Activated naive CD4-positive, alpha-beta T cell treated with anti-CD3 and anti-CD28 coated beads, Interleukin-2, amount 50 U/mL, for 24 hours (primary cell): Measurements from ENCODE around the gene GCNT2.
"Not testable (repeated sequence)": the region's sequence is repeated elsewhere in the genome, so short reads cannot be mapped to it uniquely, and the experiment has no call there.

ENCODE experiments used
- H3K27ac Mint-ChIP-seq: one replicate; pipeline ENCODE4 v1.8.0; 2021; ENCODE audit warnings: mild to moderate bottlenecking, mixed read lengths
- H3K27me3 Mint-ChIP-seq: one replicate; pipeline ENCODE4 v1.8.0; 2021; ENCODE audit warnings: mixed read lengths
- H3K36me3 Mint-ChIP-seq: one replicate; pipeline ENCODE4 v1.8.0; 2021; ENCODE audit warnings: mixed read lengths
- H3K4me1 Mint-ChIP-seq: one replicate; pipeline ENCODE4 v1.8.0; 2021; ENCODE audit warnings: mixed read lengths
- H3K4me3 Mint-ChIP-seq: one replicate; pipeline ENCODE4 v1.8.0; 2021; ENCODE audit warnings: mild to moderate bottlenecking, mixed read lengths
- H3K9me3 Mint-ChIP-seq: one replicate; pipeline ENCODE4 v1.8.0; 2021; ENCODE audit warnings: mixed read lengths

The GCNT2 gene

GRCh38 chr6:10529828-10530374 lies 8.8 kb downstream of the GCNT2 start:
- H3K27me3 Mint-ChIP-seq, H3K9me3 Mint-ChIP-seq, H3K36me3 Mint-ChIP-seq: not testable (repeated sequence)
- peaks cover 56% of the 10 kb centered on the region for H3K4me1 Mint-ChIP-seq
- H3K27ac Mint-ChIP-seq, result peak overlapping the region; percentile 84
- H3K4me3 Mint-ChIP-seq, result peak overlapping the region; percentile 95

GRCh38 chr6:10531503-10531902 lies 10.4 kb downstream of the GCNT2 start:
- Mint-ChIP-seq H3K27me3 (no peaks in the 10 kb centered on the region), H3K4me1 (peaks cover 66% of the 10 kb centered on the region), H3K4me3 (peak overlapping the region; percentile 63), H3K36me3 (peaks cover 5% of the 10 kb centered on the region), H3K9me3 (no peaks in the 10 kb centered on the region), H3K27ac (peak overlapping the region; percentile 32)

- Mint-ChIP-seq H3K36me3 (peaks cover 5% of the 10 kb centered on the region), H3K27ac (no peak overlapping the region), H3K4me3 (peak overlapping the region; percentile 63), H3K9me3 (no peaks in the 10 kb centered on the region), H3K4me1 (peaks cover 66% of the 10 kb centered on the region), H3K27me3 (no peaks in the 10 kb centered on the region)
Observed at GRCh38 chr6:10531942-10532341, 10.8 kb downstream of the GCNT2 start.

- no peaks in the 10 kb centered on the region for H3K27me3 Mint-ChIP-seq
- peaks cover 65% of the 10 kb centered on the region for H3K4me1 Mint-ChIP-seq
- peak overlapping the region; percentile 40 for H3K4me3 Mint-ChIP-seq
- peaks cover 6% of the 10 kb centered on the region for H3K36me3 Mint-ChIP-seq
- H3K9me3 Mint-ChIP-seq, result no peaks in the 10 kb centered on the region
- H3K27ac Mint-ChIP-seq, result peak overlapping the region; percentile 51
Observed at GRCh38 chr6:10532392-10532791, 11.2 kb downstream of the GCNT2 start.

GRCh38 chr6:10534419-10534762 lies 13.2 kb downstream of the GCNT2 start:
- Mint-ChIP-seq H3K4me3 (no peak overlapping the region), H3K4me1 (peaks cover 46% of the 10 kb centered on the region), H3K27me3 (no peaks in the 10 kb centered on the region), H3K27ac (no peak overlapping the region), H3K9me3 (no peaks in the 10 kb centered on the region), H3K36me3 (peaks cover 6% of the 10 kb centered on the region)

GRCh38 chr6:10535193-10535592 lies 14.0 kb downstream of the GCNT2 start:
- no peak overlapping the region for H3K4me3 Mint-ChIP-seq
- peaks cover 9% of the 10 kb centered on the region for H3K36me3 Mint-ChIP-seq
- peaks cover 40% of the 10 kb centered on the region for H3K4me1 Mint-ChIP-seq
- H3K27ac Mint-ChIP-seq, result no peak overlapping the region
- H3K27me3 Mint-ChIP-seq, result no peaks in the 10 kb centered on the region
- no peaks in the 10 kb centered on the region for H3K9me3 Mint-ChIP-seq

GRCh38 chr6:10537726-10538125 lies 16.6 kb downstream of the GCNT2 start:
- no peaks in the 10 kb centered on the region for H3K9me3 Mint-ChIP-seq
- peaks cover 17% of the 10 kb centered on the region for H3K4me1 Mint-ChIP-seq
- no peak overlapping the region for H3K4me3 Mint-ChIP-seq
- peaks cover 4% of the 10 kb centered on the region for H3K36me3 Mint-ChIP-seq
- H3K27me3 Mint-ChIP-seq, result no peaks in the 10 kb centered on the region
- H3K27ac Mint-ChIP-seq, result no peak overlapping the region

- peaks cover 9% of the 10 kb centered on the region for H3K4me1 Mint-ChIP-seq
- no peaks in the 10 kb centered on the region for H3K9me3 Mint-ChIP-seq
- no peaks in the 10 kb centered on the region for H3K27me3 Mint-ChIP-seq
- H3K36me3 Mint-ChIP-seq, result peaks cover 4% of the 10 kb centered on the region
- no peak overlapping the region for H3K27ac Mint-ChIP-seq
- no peak overlapping the region for H3K4me3 Mint-ChIP-seq
Observed at GRCh38 chr6:10540073-10540746, 19.1 kb downstream of the GCNT2 start.

GRCh38 chr6:10541591-10541990 lies 20.4 kb downstream of the GCNT2 start:
- Mint-ChIP-seq H3K36me3 (peaks cover 4% of the 10 kb centered on the region), H3K27ac (no peak overlapping the region), H3K27me3 (no peaks in the 10 kb centered on the region), H3K4me1 (no peaks in the 10 kb centered on the region), H3K4me3 (no peak overlapping the region), H3K9me3 (no peaks in the 10 kb centered on the region)

GRCh38 chr6:10542213-10542612 lies 21.1 kb downstream of the GCNT2 start:
- H3K4me1 Mint-ChIP-seq, result no peaks in the 10 kb centered on the region
- no peaks in the 10 kb centered on the region for H3K27me3 Mint-ChIP-seq
- H3K27ac Mint-ChIP-seq, result no peak overlapping the region
- no peaks in the 10 kb centered on the region for H3K9me3 Mint-ChIP-seq
- peaks cover 6% of the 10 kb centered on the region for H3K36me3 Mint-ChIP-seq
- no peak overlapping the region for H3K4me3 Mint-ChIP-seq

GRCh38 chr6:10543488-10543887 lies 22.3 kb downstream of the GCNT2 start:
- Mint-ChIP-seq H3K27me3 (no peaks in the 10 kb centered on the region), H3K36me3 (peaks cover 5% of the 10 kb centered on the region), H3K27ac (no peak overlapping the region), H3K9me3 (no peaks in the 10 kb centered on the region), H3K4me1 (no peaks in the 10 kb centered on the region), H3K4me3 (no peak overlapping the region)

GRCh38 chr6:10545482-10545881 lies 24.3 kb downstream of the GCNT2 start:
- Mint-ChIP-seq H3K4me3 (no peak overlapping the region), H3K36me3 (peaks cover 4% of the 10 kb centered on the region), H3K9me3 (no peaks in the 10 kb centered on the region), H3K4me1 (no peaks in the 10 kb centered on the region), H3K27ac (no peak overlapping the region), H3K27me3 (no peaks in the 10 kb centered on the region)

- Mint-ChIP-seq H3K4me1 (no peaks in the 10 kb centered on the region), H3K4me3 (no peak overlapping the region), H3K9me3 (no peaks in the 10 kb centered on the region), H3K27me3 (no peaks in the 10 kb centered on the region), H3K27ac (no peak overlapping the region), H3K36me3 (peaks cover 5% of the 10 kb centered on the region)
Observed at GRCh38 chr6:10547809-10548208, 26.7 kb downstream of the GCNT2 start.

- peaks cover 10% of the 10 kb centered on the region for H3K36me3 Mint-ChIP-seq
- H3K9me3 Mint-ChIP-seq, result no peaks in the 10 kb centered on the region
- H3K27me3 Mint-ChIP-seq, result no peaks in the 10 kb centered on the region
- no peaks in the 10 kb centered on the region for H3K4me1 Mint-ChIP-seq
- no peak overlapping the region for H3K4me3 Mint-ChIP-seq
- no peak overlapping the region for H3K27ac Mint-ChIP-seq
Observed at GRCh38 chr6:10550764-10551163, 29.6 kb downstream of the GCNT2 start.

- Mint-ChIP-seq H3K36me3 (peaks cover 13% of the 10 kb centered on the region), H3K27ac (no peak overlapping the region), H3K27me3 (no peaks in the 10 kb centered on the region), H3K4me3 (no peak overlapping the region), H3K9me3 (no peaks in the 10 kb centered on the region), H3K4me1 (no peaks in the 10 kb centered on the region)
Observed at GRCh38 chr6:10552270-10552810, 31.2 kb downstream of the GCNT2 start.

GRCh38 chr6:10553871-10554270 lies 32.7 kb downstream of the GCNT2 start:
- H3K4me1 Mint-ChIP-seq, result no peaks in the 10 kb centered on the region
- H3K36me3 Mint-ChIP-seq, result peaks cover 19% of the 10 kb centered on the region
- no peaks in the 10 kb centered on the region for H3K27me3 Mint-ChIP-seq
- H3K9me3 Mint-ChIP-seq, result no peaks in the 10 kb centered on the region
- H3K27ac Mint-ChIP-seq, result no peak overlapping the region
- H3K4me3 Mint-ChIP-seq, result no peak overlapping the region

- Mint-ChIP-seq H3K27me3 (no peaks in the 10 kb centered on the region), H3K4me1 (no peaks in the 10 kb centered on the region), H3K27ac (no peak overlapping the region), H3K4me3 (no peak overlapping the region), H3K36me3 (peaks cover 19% of the 10 kb centered on the region), H3K9me3 (no peaks in the 10 kb centered on the region)
Observed at GRCh38 chr6:10554826-10555225, 33.7 kb downstream of the GCNT2 start.
